Activated naive CD8-positive, alpha-beta T cell treated with anti-CD3 and anti-CD28 coated beads for 36 hours (primary cell): ENCODE results near the gene SLC35F1. TPM values are rescaled to one million over a fixed set of nuclear protein-coding genes. Genes with fewer than 3 reads are reported as not detected.

Experiments used
- DNase-seq: peaks from one replicate; pipeline ENCODE4 v3.0.0; 2021
- H3K27ac Mint-ChIP-seq: one replicate; pipeline ENCODE4 v1.8.0; 2022; ENCODE audit warnings: mild to moderate bottlenecking, moderate library complexity, mixed read lengths
- H3K27me3 Mint-ChIP-seq: one replicate; pipeline ENCODE4 v1.8.0; 2022; ENCODE audit warnings: mild to moderate bottlenecking, mixed read lengths
- H3K36me3 Mint-ChIP-seq: one replicate; pipeline ENCODE4 v1.8.0; 2021; ENCODE audit warnings: mild to moderate bottlenecking, mixed read lengths
- H3K4me1 Mint-ChIP-seq: one replicate; pipeline ENCODE4 v1.8.0; 2021; ENCODE audit warnings: mixed read lengths
- H3K4me3 Mint-ChIP-seq: one replicate; pipeline ENCODE4 v1.8.0; 2022; ENCODE audit warnings: mild to moderate bottlenecking, moderate library complexity, mixed read lengths
- H3K9me3 Mint-ChIP-seq: one replicate; pipeline ENCODE4 v1.8.0; 2022; ENCODE audit warnings: mixed read lengths
- total RNA-seq, 2 experiments: library from RNA; stranded (reverse); gene quantifications; one replicate each; pipeline ENCODE4 v1.2.3, GENCODE V29; 2021

Gene SLC35F1
- total RNA-seq, 2 experiments from 2014 or later: 0.08 TPM

DNA sequence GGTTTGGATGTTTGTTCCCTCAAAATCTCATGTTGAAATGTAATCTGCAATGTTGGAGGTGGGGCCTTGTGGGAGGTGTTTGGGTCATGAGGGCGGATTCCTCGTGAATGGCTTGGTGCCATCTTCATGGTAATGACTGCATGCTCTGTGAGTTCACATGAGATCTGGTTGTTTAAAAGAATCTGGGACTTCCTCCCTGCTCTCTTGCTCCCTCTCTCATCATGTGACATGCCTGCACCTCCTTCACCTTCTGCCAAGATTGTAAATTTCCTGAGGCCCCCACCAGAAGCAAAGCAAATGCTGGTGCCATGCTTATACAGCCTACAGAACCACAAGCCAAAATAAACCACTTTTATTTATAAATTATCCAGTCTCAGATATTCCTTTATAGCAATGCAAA is 390.8 kb downstream of the SLC35F1 start:
- H3K27ac Mint-ChIP-seq: no peak overlapping the region
- H3K4me1 Mint-ChIP-seq: no peaks in the 10 kb centered on the region
- H3K27me3 Mint-ChIP-seq: peaks cover 3% of the 10 kb centered on the region
- no peaks in the 10 kb centered on the region for H3K9me3 Mint-ChIP-seq
- no peak for DNase-seq
- no peak overlapping the region for H3K4me3 Mint-ChIP-seq
- H3K36me3 Mint-ChIP-seq: no peaks in the 10 kb centered on the region

DNA sequence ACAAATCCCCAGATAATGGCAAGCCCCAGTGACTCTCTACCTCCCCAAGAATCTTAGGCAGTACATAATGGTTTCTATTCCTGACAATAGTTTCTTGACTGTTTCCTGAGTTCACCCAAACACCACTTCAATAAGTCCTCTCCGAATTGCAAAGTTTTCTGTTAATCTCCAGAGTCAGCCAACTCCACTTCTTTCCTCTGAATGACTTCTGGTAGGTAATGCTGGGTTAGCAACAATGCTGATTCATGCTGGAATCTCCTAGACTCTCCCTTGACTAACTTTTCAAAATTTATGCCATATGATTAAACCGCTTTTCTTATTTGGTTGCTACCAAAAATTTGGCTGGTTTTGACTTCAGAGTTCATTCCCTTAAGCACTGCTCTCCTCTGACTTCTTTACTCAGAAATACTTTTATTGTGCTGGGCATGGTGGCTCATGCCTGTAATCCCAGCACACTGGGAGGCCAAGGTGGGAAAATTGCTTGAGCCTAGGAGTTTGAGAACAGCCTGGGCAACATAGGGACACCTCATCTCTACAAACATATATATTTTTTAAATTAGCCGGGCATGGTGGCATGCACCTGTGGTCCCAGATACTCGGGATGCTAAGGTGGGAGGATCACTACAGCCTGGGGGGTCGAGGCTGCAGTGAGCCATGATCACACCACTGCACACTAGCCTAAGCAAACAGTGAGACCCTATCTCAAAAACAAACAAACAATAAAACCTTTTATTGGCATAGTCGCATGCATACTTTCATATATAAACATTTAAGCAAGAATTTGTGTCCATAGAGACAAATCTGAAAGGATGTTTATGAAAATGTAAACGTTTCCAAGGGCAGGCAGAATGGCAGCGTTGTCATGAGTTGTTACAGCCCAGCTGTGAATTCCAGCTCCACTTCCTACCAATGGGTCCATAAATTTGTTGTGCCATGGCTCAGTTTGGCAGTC is 391.7 kb downstream of the SLC35F1 start:
- DNase-seq: no peak
- Mint-ChIP-seq H3K27ac (no peak overlapping the region), H3K4me3 (no peak overlapping the region), H3K27me3 (peaks cover 3% of the 10 kb centered on the region), H3K36me3 (no peaks in the 10 kb centered on the region), H3K4me1 (no peaks in the 10 kb centered on the region), H3K9me3 (no peaks in the 10 kb centered on the region)

DNA sequence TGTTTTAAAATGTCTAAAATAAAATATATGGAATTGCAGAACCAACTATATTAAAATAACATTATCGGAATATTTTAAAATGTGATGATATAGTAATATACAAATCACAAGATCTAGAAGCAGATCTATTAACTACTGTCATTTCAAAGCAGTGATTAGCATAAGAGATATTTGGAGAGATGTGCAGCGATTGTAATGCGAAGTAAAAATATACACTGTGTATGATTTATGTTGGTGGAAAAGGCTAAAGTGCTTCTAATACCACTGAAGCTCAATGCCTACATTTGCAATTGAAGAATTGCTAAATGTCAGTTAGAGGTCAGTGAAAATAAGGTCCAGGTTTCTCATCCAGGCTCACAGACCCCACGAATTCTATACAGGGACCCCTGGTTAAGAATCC is 392.4 kb downstream of the SLC35F1 start:
- Mint-ChIP-seq H3K36me3 (no peaks in the 10 kb centered on the region), H3K4me1 (no peaks in the 10 kb centered on the region), H3K27me3 (peaks cover 3% of the 10 kb centered on the region), H3K4me3 (no peak overlapping the region), H3K9me3 (no peaks in the 10 kb centered on the region), H3K27ac (no peak overlapping the region)
- DNase-seq: no peak

DNA sequence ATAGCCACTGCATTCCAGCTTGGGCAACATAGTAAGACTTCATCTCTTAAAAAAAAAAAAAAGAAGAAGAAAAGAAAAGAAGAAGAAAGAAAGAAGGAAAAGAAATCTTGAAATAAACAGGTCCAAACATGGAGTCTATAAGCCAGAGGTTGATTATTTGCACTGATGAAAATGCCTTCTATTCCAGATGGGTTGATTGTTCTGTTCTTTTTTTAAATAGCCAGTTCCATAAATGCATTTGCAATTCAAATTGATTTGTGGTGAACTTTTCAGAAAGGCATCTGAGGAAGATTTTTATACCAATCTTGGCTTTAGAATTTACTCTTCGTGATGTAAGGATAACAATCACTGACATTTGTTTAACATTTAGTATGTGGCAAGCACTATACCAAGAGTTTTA is 397.3 kb downstream of the SLC35F1 start:
- DNase-seq: no peak
- Mint-ChIP-seq H3K4me1 (no peaks in the 10 kb centered on the region), H3K36me3 (no peaks in the 10 kb centered on the region), H3K27ac (no peak overlapping the region), H3K27me3 (peaks cover 4% of the 10 kb centered on the region), H3K9me3 (no peaks in the 10 kb centered on the region), H3K4me3 (no peak overlapping the region)

DNA sequence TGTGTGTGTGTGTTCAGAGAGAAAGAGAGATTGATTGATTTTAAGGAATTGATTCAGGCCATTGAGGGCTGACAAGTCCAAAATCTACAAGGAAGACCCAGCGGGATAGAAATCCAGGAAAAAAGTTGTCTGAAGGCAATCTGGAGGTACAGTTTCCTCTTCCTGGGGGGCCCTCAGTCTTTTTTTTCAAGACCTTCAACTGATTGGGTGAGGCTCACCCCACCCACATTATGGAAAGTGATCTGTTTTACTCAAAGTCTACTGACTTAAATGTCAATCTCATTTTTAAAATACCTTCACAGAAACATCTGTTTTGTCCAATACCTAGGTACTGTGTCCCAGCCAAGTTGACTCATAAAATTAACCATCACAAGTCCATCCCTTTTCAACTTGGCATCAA is 398.0 kb downstream of the SLC35F1 start:
- Mint-ChIP-seq H3K9me3 (no peaks in the 10 kb centered on the region), H3K27me3 (peaks cover 4% of the 10 kb centered on the region)
- DNase-seq: no peak

DNA sequence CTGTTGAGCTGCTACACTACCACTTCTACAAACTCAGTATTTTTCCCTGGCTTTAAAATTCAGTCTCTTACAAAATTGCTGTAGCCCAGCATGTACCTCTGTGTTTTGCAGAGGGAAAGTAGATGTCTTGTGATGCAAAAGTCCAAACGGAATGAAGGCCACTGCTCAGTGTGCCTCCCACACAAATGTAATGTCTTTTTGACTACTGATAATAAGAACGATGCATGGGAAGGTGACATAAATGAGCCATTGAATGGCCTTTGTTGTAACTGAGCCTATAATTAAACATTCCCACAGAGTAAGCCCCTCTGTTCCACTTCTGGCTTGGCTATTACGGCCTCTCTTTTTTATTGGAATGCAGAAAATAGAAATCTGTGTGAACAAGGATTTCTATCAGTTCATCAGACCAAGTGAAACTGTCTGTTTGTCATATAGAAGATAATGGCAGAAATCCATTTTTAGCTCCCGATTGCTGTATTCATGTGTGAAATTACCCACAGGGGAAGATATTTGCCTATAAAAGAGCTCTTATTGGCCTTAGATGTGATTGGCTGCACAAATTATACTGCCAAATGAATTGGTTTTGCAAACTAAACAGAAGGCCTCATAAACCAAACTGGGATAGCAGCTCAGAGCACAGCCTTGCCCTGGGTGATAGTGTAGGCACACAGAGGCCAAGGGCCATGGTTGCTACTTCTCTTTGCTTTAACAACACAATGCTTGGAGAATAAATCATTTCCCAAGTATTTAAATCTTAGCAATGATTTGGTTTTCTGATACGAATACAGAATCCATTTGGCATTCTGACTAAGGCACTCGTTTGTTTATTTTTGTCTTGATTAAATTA is 399.6 kb downstream of the SLC35F1 start:
- Mint-ChIP-seq H3K9me3 (no peaks in the 10 kb centered on the region), H3K27me3 (peaks cover 4% of the 10 kb centered on the region), H3K27ac (no peak overlapping the region), H3K4me1 (no peaks in the 10 kb centered on the region), H3K4me3 (no peak overlapping the region), H3K36me3 (no peaks in the 10 kb centered on the region)
- no peak for DNase-seq

More for the DNA sequence above, 398.0 kb downstream of the SLC35F1 start:
- H3K27ac Mint-ChIP-seq: no peak overlapping the region
- no peaks in the 10 kb centered on the region for H3K4me1 Mint-ChIP-seq
- H3K36me3 Mint-ChIP-seq: no peaks in the 10 kb centered on the region
- H3K4me3 Mint-ChIP-seq: no peak overlapping the region

DNA sequence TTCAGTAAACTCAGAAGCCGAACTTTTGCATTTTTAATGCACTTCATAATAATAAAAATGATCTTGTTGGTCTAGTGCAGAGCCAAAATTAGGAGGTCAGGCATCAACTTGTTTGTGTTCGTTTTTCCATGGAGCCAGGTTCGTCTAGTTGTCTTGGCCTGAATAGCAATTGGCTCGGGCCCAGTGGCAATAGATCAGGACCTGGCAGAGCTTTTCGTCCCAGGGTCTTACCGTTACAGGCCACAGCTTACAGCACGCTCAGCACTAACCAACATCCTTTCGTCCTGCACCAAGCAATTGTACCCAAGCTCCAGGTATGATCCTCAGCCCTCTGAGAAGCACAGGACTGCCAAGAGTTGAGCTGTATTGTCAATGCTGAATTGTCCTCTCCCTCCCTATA is 400.5 kb downstream of the SLC35F1 start:
- no peaks in the 10 kb centered on the region for H3K36me3 Mint-ChIP-seq
- H3K27me3 Mint-ChIP-seq: peaks cover 4% of the 10 kb centered on the region
- H3K4me1 Mint-ChIP-seq: no peaks in the 10 kb centered on the region

DNA sequence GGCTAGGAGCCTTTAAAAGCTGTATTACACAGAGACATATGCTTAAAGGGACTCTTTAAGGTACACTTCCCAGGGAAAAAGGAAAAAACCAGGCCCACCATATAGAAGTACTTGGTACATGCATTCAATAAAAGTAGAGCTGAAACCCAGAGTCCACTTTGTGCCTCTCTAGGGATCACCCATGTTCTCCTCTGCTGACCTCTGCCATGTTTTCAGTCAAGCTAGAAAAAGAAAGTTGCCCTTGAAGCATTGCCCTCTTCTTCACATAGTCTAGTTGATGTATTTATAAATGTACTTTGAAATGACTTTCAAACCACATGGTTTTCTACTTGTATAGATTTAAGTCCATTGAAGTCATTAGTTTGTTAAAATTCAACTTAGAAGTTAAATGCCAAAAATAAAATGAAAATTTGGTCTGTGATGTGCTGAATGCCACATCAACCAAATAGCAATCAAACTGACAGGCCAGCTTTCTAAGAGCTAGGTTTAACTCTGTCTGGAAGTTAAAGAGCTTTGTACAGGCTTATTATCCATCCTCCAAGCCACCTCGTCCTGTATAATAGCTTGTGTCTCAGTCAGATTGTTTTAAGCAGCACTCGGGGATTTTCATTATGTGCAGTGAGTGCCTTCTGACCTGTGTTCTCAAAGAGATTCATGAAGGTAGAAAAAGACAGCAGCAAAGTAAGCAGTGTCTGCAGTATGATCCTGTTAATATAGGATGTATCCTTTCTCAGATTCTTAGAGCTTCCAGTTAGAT is 402.5 kb downstream of the SLC35F1 start:
- no peaks in the 10 kb centered on the region for H3K4me1 Mint-ChIP-seq
- no peak for DNase-seq
- no peak overlapping the region for H3K4me3 Mint-ChIP-seq

More for the DNA sequence above, 400.5 kb downstream of the SLC35F1 start:
- Mint-ChIP-seq H3K9me3 (no peaks in the 10 kb centered on the region), H3K27ac (no peak overlapping the region), H3K4me3 (no peak overlapping the region)
- no peak for DNase-seq

DNA sequence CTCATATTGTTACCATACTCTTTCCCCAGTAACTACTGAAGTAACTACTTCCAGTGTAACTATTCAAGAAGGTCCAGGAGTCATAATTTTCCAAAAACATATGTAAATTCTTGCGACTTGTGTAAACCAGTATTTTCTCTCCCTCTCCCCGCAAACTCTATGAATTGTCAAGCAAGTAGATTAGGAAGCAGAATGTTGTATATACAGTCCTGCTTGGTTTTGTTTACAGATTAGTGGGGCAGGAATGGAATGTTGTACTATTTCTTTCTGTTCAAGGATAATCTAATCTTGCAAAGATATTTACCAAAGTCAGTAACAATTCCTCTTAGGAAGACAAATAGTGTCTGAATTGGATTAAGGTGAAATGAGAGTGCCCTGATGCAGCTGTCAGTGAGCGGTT is 406.1 kb downstream of the SLC35F1 start:
- Mint-ChIP-seq H3K9me3 (no peaks in the 10 kb centered on the region), H3K4me1 (no peaks in the 10 kb centered on the region), H3K27ac (no peak overlapping the region), H3K4me3 (no peak overlapping the region), H3K36me3 (no peaks in the 10 kb centered on the region), H3K27me3 (no peaks in the 10 kb centered on the region)
- DNase-seq: no peak

More for the DNA sequence above, 402.5 kb downstream of the SLC35F1 start:
- H3K27ac Mint-ChIP-seq: no peak overlapping the region
- no peaks in the 10 kb centered on the region for H3K36me3 Mint-ChIP-seq
- H3K9me3 Mint-ChIP-seq: no peaks in the 10 kb centered on the region
- H3K27me3 Mint-ChIP-seq: peaks cover 4% of the 10 kb centered on the region

DNA sequence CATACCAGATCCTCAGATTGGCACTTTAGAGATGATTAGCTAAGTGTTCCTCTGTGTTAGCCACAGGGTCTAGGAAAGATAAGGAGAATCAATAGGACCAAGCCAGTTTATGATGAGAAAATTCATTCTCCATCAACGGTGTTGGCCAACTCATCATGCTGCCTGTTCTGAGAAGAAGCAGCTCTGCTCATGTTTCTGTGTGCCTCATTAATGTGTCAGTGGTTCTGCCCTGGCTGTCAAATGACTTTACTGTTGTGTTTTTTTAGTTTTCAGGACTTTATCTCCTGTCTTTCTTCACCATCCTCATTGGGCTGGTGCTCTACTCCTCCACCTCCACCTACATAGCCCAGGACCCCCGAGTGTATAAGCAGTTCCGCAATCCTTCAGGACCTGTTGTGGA is 406.7 kb downstream of the SLC35F1 start:
- H3K4me3 Mint-ChIP-seq: no peak overlapping the region
- no peaks in the 10 kb centered on the region for H3K4me1 Mint-ChIP-seq
- no peaks in the 10 kb centered on the region for H3K9me3 Mint-ChIP-seq
- no peak for DNase-seq
- no peaks in the 10 kb centered on the region for H3K36me3 Mint-ChIP-seq
- no peaks in the 10 kb centered on the region for H3K27me3 Mint-ChIP-seq
- no peak overlapping the region for H3K27ac Mint-ChIP-seq

DNA sequence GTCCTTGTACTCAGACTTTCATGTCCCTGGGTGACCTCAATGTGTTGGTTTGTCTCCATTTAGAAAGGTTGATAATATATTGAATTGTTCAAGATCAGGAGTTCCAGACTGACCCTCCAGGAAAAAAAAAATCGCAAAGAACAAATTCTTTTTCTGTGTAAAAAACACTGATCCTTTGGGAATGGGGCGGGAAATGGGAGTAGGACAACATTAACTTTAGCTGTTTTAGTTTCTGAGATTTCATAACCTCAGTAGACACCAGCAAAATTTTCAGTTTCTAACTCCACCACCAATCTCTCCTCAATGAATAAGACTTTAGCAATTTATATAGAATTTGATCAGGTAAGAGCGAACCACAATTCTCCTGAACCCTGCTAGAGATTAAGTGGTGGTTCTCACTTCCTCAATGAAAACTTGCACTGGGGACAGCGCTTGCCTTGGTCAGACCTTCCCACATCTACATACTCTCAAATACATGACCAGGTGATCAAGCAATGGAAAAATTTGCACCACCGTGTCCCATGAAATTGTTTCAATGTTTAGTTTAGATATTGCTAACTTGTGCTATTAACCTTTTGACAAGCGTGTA is 409.8 kb downstream of the SLC35F1 start:
- Mint-ChIP-seq H3K4me1 (no peaks in the 10 kb centered on the region), H3K4me3 (no peak overlapping the region), H3K27ac (no peak overlapping the region), H3K36me3 (no peaks in the 10 kb centered on the region), H3K9me3 (no peaks in the 10 kb centered on the region), H3K27me3 (no peaks in the 10 kb centered on the region)
- DNase-seq: no peak

DNA sequence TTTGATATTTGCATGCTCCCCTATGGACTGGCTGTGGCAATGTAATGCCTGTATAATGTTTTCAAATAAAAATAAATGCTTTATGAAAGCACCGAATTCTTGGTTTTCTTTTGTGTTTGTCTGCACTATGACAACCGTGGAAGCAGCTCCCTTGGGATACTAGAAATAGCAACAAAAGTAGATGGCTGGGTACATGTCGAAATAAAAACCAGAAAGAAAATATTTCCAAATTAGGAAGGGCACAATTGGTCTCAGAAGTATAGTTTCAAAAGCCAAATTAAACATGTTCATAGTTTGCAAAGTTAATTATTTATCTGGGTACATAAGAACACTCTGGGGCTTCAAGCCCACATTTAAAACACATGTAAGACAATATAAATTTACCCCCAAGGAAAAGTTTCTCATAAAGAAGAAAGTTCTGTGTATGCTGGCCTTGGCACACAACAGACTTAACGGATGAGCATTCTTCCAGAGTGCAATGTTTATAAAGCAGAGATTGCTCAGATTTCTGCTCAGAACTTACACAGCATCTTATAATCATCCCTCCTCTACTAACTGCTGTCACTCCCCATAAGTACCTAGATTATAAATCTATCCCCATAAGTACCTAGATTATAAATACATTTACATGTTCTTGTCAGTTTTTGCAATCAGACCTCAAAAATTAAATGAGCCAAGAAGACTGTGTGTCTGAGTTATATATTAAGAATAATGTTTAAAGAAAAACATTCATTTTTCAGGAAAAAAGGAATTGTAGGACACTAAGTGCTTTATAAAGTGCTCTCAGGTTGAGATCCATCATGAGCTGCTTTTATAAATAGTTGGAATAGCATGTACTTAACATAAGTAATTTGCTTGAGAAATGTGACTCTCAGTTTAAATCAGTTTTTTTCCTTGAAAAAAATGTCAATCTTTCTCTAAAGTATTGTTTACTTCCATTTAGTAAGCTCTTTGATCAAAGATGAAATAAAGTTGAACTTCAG is 410.8 kb downstream of the SLC35F1 start:
- no peaks in the 10 kb centered on the region for H3K9me3 Mint-ChIP-seq
- H3K27me3 Mint-ChIP-seq: no peaks in the 10 kb centered on the region
- no peaks in the 10 kb centered on the region for H3K4me1 Mint-ChIP-seq
- no peak overlapping the region for H3K27ac Mint-ChIP-seq
- no peak overlapping the region for H3K4me3 Mint-ChIP-seq
- no peak for DNase-seq
- H3K36me3 Mint-ChIP-seq: no peaks in the 10 kb centered on the region

DNA sequence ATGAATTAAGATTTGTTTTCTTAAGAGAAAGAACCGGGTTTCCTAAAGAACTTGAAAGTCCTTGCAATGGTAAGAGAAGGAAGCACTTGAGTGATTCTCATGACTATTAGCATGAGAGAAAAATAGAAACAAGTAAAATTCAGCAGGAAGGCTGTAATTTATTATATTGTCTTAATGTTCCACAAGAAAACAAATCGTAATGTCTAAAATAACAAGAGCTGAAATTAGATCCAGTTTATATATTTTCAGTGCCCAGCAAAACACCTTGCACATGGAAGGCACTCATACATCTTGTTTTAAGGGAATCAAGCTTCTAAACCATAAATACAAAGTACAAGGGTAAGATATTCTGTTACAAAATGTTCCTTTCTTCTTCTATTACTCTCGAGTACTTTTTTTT is 411.6 kb downstream of the SLC35F1 start:
- Mint-ChIP-seq H3K4me3 (no peak overlapping the region), H3K4me1 (no peaks in the 10 kb centered on the region), H3K36me3 (no peaks in the 10 kb centered on the region), H3K9me3 (no peaks in the 10 kb centered on the region), H3K27ac (no peak overlapping the region), H3K27me3 (no peaks in the 10 kb centered on the region)
- DNase-seq: no peak

DNA sequence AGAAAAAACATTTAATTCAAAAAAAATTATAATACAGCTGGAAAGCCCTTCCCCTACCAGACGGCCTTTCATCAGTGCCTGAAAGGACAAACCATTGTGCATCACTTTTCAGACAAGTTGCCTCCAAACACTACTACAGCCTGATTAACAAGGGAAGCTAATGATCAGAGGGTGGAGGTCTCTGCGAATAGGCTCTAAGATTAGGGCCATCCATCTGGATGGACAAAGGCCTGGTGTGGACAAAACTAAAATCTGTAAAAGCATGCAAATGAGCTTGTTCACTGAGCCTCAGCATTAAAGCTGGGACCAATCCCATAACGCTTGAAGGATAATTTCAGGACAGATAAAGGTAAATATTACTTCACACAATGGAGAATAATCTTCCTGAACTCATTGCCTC is 412.4 kb downstream of the SLC35F1 start:
- no peak overlapping the region for H3K4me3 Mint-ChIP-seq
- H3K27me3 Mint-ChIP-seq: no peaks in the 10 kb centered on the region
- no peaks in the 10 kb centered on the region for H3K36me3 Mint-ChIP-seq
- H3K27ac Mint-ChIP-seq: no peak overlapping the region
- DNase-seq: no peak
- no peaks in the 10 kb centered on the region for H3K9me3 Mint-ChIP-seq
- H3K4me1 Mint-ChIP-seq: no peaks in the 10 kb centered on the region
